CD4-positive, alpha-beta T cell treated with Interleukin-15 for 4 hours (primary cell): Measurements from ENCODE around the gene AVPR2.

Experiments used
- DNase-seq: peaks from one replicate; pipeline ENCODE4 v3.0.0-alpha.2; 2020; ENCODE audit warnings: low spot score

The AVPR2 gene

DNA sequence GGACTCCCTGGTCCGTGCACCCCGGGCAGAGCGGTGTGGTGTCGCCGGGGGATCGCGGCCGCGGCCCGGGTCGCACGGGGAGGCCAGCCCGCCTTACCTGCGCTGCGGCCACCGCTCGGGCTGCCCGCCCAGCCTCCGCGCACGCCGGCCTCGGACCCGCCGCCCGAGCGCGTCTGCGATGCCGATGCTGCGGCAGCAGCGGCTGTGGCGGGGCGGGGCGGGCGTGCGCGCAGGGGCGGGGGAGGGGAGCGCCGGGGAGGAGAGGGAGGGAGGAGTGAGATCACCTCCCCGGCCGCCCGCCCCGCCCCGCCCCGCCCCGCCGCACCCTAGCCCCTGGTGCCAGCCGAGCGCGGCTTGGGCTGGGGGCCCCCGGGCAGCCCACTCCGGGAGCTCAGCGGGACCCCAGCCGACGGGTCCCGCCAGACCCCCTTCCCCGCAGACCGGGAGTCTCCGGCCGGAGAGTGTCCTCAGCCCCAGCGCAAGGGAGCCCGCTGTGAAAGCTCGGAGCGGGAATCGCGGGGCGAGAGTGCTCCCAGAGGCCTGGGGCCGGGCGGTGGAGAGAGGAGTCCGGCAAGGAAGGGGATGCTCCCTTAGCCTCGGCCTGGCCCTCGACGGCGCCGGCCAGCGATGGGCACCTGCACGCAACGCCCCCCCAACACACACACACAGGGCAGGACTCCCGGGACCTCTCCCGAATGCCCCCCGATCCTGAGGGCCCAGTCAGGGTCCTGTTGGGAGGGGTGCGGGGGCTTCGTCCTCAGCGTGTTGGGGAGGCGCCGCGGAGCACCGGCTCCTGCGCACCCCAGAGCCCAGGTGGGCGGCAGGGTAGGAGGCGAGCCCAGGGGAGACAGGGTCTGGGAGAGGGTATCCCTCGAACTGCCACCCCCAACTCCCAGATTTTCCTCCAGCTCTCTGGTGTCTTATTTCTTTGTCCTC, 18.2 kb upstream of the AVPR2 start, which contains the start of gene L1CAM:
L1CAM (minus strand) TSS at position 206 of the 936 bp plus-strand sequence. CDS start 10,337 bp downstream, outside the sequence.
- no peak for DNase-seq

GRCh38 chrX:153886915-153887314, 17.6 kb upstream of the AVPR2 start:
- DNase-seq = no peak

GRCh38 chrX:153887385-153887784, 17.1 kb upstream of the AVPR2 start:
- DNase-seq = no peak

GRCh38 chrX:153888344-153888743, 16.1 kb upstream of the AVPR2 start:
- no peak for DNase-seq

- no peak for DNase-seq
Observed at GRCh38 chrX:153889123-153889522, 15.3 kb upstream of the AVPR2 start.

GRCh38 chrX:153897899-153898298, 6.6 kb upstream of the AVPR2 start:
- DNase-seq = no peak

DNA sequence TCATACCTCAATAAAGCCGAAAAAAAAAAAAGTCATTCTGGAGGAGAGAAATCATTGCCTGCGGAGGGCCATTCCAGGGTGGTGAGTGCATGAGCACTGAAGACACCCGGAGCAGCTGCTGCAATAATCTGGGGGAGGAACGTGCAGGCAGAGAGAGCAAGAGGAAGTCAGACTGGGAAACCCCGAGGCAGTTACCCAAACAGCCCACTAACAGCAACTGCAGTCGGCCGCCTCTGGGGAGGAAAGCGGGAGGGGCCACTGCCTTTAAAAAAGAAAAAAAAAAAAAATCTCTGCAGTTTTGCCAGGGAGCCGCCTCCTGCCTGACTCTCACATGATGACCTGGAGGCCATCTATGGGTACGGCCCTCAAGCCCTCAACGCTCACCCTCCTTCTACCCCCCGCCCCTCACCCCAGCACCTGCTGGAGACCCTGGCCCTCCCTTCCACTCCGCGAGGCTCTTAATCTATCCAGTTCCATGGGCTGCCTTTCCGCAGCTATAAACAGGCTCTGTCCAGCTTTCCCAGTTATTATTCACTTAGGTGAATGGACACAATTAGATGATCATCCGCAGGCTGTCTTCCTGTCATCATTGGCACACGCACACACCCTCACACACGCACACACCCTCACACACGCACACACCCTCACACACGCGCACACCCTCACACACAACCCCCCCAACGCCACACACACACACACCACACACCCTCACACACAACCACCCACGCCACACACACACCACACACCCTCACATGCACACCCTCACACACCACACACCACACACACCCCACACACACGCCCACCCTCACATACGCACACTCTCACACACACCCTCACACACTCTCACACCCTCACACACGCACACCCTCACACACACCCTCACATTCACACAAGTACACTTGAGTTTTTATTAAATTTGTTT, 3.4 kb upstream of the AVPR2 start:
- peak; percentile 55 for DNase-seq

- no peak for DNase-seq
Observed at GRCh38 chrX:153901753-153902140, 2.7 kb upstream of the AVPR2 start.

DNA sequence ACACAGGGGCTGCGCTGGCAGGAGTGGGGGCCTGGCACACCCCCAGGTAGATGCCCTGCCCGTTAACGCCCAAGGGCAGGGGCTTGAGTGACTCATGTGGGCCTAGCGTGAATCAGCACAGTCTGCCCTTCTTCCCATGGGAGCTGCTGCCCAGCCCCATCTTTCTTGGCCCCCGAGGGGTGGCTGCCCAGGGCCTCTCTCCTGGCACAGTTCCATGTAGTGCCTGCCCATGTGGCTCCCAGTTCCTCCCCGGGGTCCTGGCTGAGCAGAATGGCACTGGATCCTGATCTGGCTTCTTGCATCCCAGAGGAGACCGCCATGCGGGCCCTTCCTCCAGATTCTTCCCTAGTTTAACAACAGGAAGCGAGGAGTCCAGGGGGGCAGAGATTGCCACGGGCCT, 2.1 kb upstream of the AVPR2 start:
- no peak for DNase-seq

DNA sequence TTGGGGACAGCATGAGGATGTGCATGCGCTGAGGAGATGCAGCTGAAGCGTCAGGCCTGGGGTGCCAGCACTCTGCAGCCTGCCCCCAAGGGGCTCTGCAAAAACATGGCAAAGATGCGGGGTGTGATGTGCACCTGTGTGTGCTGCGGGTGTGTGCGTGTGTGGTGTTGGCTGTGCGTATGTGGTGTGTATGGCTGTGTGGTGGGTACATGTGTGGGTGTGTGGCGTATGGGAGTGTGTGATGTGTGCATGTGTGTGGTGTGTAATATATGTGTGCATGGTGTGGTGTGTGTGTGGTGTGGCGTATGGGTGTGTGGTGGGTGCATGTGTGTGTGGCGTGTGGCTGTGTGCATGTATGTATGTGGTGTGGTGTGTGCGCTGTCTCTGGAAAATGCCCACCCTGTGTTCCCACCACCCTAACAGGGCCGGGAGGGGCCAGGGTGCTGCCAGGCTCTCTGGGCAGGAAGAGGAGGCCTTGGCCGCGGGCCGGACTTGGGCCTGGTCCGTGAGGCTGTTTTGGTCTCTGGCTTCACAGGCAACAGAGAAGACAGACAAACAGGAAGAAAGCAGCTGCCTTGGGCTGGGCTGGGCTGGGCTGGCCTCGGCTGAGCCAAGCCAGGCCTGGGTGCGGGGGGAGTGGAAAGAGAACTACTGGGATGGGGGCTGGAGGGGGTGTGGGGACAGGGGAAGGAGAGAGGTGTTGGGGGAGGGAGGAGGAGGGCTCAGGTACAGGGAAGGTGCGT, 1.1 kb upstream of the AVPR2 start:
- DNase-seq = no peak

DNA sequence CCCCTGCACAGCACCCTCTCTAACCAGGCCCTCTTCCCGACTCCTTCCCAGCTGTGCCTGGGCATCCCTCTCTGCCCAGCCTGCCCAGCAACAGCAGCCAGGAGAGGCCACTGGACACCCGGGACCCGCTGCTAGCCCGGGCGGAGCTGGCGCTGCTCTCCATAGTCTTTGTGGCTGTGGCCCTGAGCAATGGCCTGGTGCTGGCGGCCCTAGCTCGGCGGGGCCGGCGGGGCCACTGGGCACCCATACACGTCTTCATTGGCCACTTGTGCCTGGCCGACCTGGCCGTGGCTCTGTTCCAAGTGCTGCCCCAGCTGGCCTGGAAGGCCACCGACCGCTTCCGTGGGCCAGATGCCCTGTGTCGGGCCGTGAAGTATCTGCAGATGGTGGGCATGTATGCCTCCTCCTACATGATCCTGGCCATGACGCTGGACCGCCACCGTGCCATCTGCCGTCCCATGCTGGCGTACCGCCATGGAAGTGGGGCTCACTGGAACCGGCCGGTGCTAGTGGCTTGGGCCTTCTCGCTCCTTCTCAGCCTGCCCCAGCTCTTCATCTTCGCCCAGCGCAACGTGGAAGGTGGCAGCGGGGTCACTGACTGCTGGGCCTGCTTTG, 1.1 kb downstream of the AVPR2 start:
- DNase-seq = no peak

DNA sequence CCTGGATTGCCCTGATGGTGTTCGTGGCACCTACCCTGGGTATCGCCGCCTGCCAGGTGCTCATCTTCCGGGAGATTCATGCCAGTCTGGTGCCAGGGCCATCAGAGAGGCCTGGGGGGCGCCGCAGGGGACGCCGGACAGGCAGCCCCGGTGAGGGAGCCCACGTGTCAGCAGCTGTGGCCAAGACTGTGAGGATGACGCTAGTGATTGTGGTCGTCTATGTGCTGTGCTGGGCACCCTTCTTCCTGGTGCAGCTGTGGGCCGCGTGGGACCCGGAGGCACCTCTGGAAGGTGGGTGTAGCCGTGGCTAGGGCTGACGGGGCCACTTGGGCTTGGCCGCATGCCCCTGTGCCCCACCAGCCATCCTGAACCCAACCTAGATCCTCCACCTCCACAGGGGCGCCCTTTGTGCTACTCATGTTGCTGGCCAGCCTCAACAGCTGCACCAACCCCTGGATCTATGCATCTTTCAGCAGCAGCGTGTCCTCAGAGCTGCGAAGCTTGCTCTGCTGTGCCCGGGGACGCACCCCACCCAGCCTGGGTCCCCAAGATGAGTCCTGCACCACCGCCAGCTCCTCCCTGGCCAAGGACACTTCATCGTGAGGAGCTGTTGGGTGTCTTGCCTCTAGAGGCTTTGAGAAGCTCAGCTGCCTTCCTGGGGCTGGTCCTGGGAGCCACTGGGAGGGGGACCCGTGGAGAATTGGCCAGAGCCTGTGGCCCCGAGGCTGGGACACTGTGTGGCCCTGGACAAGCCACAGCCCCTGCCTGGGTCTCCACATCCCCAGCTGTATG, 1.8 kb downstream of the AVPR2 start:
- DNase-seq = no peak

DNA sequence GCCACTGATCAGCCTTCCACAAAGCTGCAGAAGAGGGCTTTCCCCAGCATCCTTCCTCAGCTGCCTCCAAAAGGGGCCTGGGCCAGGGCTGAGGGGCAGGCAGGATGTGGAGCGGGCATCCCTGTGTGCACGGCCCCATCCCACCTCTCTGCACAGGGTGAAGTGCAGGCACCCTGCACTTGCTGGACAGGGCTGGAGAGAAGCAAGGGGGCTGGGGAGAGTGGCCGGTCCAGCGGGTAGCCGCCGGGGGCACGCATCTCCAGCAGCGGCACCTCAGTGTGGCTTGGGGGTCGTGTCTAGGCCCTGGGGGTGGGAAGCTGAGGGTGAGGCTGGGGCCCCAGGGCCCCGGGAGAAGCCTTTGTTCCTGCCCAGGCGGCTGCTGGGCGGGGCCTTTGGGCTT, 3.0 kb downstream of the AVPR2 start:
- DNase-seq = no peak

- DNase-seq = no peak
Observed at GRCh38 chrX:153908219-153908860, 3.9 kb downstream of the AVPR2 start.

DNA sequence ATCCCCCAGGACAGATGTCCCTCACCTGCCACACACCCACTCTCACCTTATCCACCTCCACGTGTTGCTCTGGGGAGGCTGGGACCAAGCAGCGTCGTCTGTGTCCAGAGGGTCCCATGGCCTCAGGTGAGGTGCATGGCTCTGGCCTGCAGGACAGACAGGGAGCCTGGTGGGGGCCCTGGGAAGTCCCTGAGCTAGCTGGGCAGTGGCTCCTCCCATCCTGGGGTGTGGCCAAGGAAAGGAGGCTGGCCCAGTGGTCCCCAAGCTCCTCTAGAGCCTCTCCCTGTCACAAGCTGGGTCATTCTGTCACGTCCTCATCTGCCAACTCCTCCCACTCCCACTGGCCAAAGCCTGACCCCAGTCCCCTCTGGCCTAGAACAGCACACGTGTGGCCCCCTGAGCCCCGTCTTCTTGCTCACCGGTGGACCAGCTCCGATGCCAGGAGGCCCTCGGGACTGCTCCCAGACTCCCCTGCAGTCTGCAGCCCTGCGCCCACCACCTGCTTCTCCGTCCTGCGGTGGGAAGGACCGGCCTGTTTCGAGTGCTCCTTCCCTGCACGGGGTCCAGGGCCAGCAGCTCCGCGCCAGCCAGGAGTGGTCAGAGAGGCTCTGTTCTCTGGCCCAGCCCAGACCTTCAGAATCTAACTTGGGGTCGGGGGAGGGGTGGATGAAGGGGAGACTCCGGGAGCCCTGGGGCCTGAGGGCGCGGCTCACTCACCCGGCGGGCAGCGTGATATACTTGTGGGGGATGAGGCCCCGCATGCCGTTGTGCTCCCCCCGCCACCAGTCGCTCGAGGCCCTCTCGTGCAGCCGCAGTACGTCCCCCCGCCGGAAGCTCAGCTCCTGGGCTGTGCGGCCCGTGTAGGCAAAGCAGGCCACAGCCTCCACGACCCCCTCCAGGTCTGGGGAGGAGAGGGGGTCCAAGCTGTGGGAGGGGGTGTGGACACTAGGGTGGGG, 4.8 kb downstream of the AVPR2 start:
- no peak for DNase-seq

GRCh38 chrX:153909980-153910360, 5.5 kb downstream of the AVPR2 start:
- DNase-seq = no peak

DNA sequence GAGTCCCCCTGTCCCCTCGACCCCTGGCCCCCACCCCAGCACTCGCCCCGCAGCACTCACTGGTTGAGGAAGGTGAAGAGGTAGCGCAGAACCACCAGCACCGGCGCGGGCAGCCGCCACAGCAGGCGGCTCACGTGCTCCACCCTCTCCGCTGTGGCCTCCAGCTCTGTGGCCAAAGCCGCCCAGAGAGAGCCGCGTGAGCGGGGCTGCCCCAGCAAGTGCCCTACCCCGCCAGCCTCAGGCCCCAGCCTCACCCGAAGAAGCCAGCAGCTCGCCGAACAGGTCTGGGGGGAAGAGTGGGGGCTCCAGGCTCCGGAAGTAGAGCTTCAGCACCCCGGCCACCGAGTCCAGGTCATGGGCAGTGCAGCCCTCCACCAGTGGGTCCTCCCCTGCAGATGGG, 6.0 kb downstream of the AVPR2 start:
- DNase-seq = no peak

DNA sequence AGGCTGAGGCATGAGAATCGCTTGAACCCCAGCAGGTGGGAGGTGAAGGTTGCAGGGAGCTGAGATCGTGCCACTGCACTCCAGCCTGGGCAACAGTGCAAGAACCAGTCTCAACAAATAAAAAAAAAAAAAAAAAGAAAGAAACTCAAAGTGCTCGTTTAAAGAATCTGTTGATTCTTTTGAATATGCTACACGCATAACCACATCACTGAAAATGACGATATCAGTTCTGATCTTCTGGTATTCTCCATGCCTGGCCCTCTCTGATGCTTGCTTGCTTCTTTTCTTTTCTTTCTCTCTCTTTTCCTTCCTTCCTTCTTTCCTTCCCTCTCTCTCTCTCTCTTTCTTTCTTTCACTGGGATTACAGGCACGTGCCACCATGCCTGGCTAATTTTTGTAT, 7.3 kb downstream of the AVPR2 start:
- no peak for DNase-seq

- no peak for DNase-seq
Observed at GRCh38 chrX:153913211-153913610, 8.7 kb downstream of the AVPR2 start.
